Measurements from ENCODE around the gene CHMP2A.

Gene CHMP2A

GRCh38 chr19:58538257-58539168 is 16.4 kb downstream of the CHMP2A start:
- DNase-seq (ENCODE audit: low spot score), result peak; percentile 51

GRCh38 chr19:58536852-58537798 is 17.8 kb downstream of the CHMP2A start:
- DNase-seq (ENCODE audit: low spot score), result no peak

GRCh38 chr19:58535857-58536256 is 19.0 kb downstream of the CHMP2A start:
- no peak for DNase-seq (ENCODE audit: low spot score)

- no peak for DNase-seq (ENCODE audit: low spot score)
Observed at GRCh38 chr19:58531034-58531840, 23.7 kb downstream of the CHMP2A start.

GRCh38 chr19:58529405-58529804 is 25.5 kb downstream of the CHMP2A start:
- no peak for DNase-seq (ENCODE audit: low spot score)

DNA sequence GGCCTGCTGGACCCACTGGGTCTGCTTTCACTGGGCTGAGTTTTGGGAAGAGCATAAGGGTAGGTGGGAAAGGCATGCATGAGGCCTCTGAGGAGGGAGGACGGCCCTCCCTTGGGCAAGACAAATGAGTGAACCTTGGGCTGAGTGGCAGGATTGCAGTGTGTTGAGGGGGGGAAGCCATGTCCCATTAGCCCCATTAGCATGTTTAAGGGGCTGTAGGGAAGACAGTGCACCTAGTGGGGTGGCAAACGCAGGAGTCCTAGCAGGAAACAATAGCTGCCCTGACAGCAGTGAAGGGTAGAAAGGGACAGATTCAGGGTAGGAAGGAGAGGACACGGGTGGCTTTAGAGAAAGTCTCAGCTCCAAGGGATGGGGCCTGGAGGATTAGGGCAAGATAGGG is 32.2 kb downstream of the CHMP2A start:
- DNase-seq (ENCODE audit: low spot score), result no peak

- no peak for DNase-seq (ENCODE audit: low spot score)
Observed at GRCh38 chr19:58521651-58522050, 33.3 kb downstream of the CHMP2A start.

GRCh38 chr19:58520257-58520599 is 34.7 kb downstream of the CHMP2A start:
- no peak for DNase-seq (ENCODE audit: low spot score)

DNA sequence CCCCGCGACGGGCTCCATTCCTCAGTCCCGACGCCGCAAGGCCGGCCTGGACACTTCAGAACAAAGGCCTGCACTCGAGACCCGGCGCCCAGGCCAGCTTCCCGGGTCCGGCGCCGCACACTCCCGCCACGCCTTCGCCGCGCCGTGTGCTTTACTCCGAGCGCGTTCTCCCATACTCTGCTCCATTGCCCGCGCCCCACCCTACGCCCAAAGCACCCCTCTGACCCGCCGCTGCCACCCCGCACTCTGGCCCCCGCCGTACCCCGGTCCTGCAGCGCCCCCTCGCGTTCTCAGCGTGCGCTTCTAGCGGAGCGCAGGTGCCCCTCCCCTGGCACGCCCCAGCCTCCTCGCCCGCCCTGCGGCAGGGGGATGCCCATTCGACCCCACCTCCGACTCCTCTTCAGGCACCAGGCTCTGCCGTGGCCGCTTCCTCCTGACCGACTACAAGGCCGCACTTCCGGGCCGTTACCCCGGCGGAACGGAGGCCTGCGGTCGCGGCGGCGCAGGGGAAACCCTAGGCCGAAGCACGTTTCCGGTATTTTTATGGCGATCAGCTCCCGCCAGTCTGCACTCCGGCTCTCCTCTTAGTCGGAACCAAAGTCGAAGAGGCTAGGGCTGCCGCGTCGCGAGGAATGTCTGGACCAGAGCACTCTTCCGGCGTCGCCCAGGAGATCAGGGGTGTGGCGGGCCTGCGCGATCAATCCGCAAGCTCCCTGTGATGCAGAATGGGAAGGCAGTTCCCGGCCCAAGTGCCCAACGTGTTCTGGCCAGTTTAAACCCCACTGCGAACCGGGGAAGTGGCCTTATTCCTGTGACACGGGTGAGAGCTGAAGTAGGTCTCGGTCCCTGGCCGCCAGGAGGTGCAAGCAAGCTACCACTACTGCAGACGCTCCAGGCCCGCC is 35.3 kb downstream of the CHMP2A start, which contains the start of gene ZBTB45:
Gene ZBTB45, minus strand, starts transcription at position 456 of the 902 bp plus-strand sequence. CDS start 2,137 bp downstream, outside the sequence.
- DNase-seq (ENCODE audit: low spot score), result peak; percentile 77

DNA sequence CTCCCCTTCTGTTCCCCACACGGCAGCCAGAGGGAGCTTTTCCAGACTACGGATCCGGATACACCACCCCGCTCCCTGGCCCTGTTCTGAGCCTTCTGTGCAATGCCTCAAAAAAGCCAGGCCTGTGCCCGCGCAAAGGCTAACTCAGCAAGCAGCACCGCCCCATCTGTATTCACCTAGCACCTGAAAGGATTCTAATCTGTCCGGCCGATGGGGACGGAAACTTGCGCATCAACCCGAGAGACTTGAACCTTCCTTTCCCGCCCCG is 35.9 kb downstream of the CHMP2A start:
- DNase-seq (ENCODE audit: low spot score), result peak; percentile 81

DNA sequence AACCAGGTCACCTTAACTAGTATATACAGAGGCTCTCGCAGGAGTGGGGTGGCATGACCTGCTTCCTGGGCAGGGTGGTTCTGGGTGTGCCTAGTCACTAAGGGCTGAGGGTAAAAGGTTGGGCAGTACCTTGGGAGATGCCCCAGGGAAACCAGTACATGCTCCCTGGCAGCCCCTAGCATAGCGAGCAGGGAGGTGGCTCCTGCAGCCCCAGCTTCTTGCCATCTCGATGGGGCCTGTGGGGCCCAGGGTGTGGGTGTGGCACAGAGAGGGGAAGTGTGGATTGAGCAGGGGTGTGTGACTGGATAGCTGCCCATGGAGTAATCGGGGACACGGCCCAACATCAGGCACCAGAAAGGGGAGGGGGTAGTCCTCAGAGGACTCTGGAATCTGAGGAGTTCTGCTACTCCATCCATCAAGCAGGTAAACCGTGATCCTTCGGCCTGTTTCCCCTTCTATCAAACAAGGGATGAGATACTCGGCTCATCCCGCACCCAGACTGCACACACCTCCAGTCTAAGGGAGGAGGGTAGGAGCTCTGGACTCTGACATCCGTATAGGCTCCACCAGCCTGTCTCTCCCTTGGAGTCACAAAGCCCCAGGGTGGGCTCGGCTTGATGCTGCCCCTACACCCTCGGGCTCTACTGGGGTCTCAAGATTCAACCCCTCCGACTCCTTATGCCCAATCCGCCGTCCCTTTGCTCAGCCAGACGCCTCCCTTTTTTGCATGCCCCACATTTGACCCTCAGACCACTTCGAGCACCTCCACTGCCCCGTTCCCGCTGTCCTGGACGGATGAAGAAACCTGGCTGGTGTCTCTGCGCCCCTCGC is 36.4 kb downstream of the CHMP2A start:
- no peak for DNase-seq (ENCODE audit: low spot score)

DNA sequence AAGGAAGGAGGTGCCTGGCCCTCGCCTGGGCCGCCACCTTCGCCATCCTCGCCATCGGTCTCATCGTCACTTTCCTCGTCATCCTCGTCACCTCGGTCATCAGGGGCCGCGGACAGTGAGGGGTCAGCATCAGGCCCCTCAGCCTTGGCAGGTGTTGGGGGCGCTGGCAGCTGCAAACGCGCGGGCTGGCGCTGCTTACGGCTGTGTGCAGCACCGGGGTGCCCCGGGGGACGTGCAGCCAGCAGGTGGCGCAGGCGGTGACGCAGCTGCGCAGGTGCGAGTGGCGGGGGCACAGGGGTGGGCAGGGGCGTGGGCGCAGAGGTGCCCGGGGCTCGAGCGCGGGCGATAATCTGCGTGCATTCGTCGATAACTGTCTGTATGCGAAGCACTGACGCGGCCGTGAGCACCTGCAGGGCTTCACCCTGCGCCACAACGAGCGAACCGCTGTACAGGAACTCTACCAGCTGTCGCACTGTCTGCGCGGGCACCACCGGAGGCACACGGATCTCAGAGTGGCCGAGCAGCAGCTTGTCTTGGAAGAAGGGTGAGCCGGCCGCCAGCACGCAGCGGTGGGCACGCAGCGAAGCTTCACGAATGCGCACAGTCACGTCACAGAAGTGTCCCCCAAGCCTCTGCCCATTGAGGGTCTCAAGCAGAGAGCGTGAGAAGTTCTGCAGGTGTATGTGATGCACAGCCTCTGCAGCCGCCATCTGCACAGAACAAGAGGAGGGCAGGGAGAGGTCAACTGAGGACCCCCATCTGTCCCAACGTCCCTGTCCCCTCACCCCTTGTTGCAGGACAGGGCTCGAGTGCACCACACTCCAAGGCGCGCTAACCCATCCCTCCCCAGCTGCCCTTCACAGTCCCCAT is 37.7 kb downstream of the CHMP2A start:
- no peak for DNase-seq (ENCODE audit: low spot score)

- DNase-seq (ENCODE audit: low spot score), result no peak
Observed at GRCh38 chr19:58516246-58516836, 38.6 kb downstream of the CHMP2A start.

DNA sequence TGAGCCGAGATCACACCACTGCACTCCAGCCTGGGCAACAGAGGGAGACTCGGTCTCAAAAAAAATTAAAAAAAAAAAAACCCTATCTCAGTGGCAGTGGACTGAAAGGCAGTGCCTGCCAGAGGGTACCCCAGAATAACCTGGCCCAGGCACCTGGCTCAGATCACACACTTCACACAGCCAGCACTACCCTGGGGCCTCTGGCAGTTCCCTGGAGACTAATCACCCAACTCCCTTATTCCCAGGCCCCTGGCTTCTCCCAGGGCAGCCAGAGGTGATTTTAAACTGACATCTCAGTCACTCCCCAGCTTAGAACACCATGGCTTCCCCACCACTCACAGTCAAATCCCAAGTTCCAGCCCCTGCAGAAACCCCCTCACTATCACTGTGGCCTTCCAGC is 39.6 kb downstream of the CHMP2A start:
- DNase-seq (ENCODE audit: low spot score), result no peak

GRCh38 chr19:58514564-58515022 is 40.3 kb downstream of the CHMP2A start:
- no peak for DNase-seq (ENCODE audit: low spot score)

- peak; percentile 79 for DNase-seq (ENCODE audit: low spot score)
Observed at GRCh38 chr19:58513694-58514563, 41.0 kb downstream of the CHMP2A start.

DNA sequence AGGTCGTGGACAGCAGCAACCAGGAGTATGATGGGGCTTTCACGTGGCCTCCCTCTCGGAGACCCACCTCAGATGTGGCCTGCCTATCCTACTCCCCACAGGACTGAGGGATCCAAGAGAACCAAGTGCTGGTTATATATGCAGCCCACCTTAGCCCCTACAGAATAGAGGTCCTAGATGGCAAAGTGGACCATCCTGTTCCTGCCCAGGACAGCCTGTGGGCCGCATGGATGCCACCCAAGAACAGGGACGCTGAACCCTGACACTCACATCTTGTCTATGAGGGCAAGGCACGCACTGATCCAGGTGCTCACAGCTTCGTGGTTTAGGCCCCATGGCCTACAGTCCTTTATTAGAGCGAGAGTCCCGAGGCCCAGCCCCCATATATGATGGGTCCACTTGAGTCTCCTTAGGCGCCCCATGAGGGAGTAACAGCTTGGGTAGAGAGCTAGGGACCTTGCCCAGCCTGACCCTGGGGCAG is 41.7 kb downstream of the CHMP2A start:
- DNase-seq (ENCODE audit: low spot score), result no peak
